K562 (cell line): Measurements from ENCODE around the gene CD46. TPM values are rescaled to one million over a fixed set of nuclear protein-coding genes. Genes with fewer than 3 reads are reported as not detected.

Source experiments
- CREB3L1 ChIP-seq: fragments of 450-650 bp; IDR thresholded peaks from 2 replicates; pipeline ENCODE4 v1.6.1; 2014; ENCODE audit warnings: low read depth, mild to moderate bottlenecking, moderate library complexity, borderline replicate concordance
- CTBP1 ChIP-seq: fragments of 450-650 bp; IDR thresholded peaks from 2 replicates; pipeline ENCODE4 v1.6.1; 2016; ENCODE audit warnings: borderline replicate concordance
- DEAF1 ChIP-seq: fragments of 450-650 bp; formaldehyde crosslinking; IDR thresholded peaks from 2 replicates; pipeline ENCODE4 v1.4.0; 2020; ENCODE audit warnings: mild to moderate bottlenecking, moderate library complexity
- ELF4 ChIP-seq: fragments of 450-650 bp; formaldehyde crosslinking; IDR thresholded peaks from 2 replicates; pipeline ENCODE4 v1.4.0; 2022; ENCODE audit warnings: missing genetic modification characterization
- FOXK2 ChIP-seq, 2 experiments: fragments of 450-650 bp; IDR thresholded peaks in 1 of 2; conservative IDR thresholded peaks in 1 of 2; 2 replicates each; pipeline ENCODE4 v1.6.1; 2016; ENCODE audit warnings: low read depth in 2 of 2, mild to moderate bottlenecking in 1 of 2
- HBP1 ChIP-seq: fragments of 450-650 bp; formaldehyde crosslinking; IDR thresholded peaks from 2 replicates; pipeline ENCODE4 v1.4.0; 2022; ENCODE audit warnings: missing genetic modification characterization
- HDAC1 ChIP-seq, 2 experiments: fragments of 450-650 bp; IDR thresholded peaks; 2 replicates each; pipeline ENCODE4 v1.6.1; 2016 to 2017; ENCODE audit warnings: inconsistent platforms in 1 of 2, mild to moderate bottlenecking in 1 of 2, moderate library complexity in 1 of 2
- HMGXB4 ChIP-seq: sonication (generic); formaldehyde crosslinking; IDR thresholded peaks from 2 replicates; pipeline ENCODE4 v1.8.1; 2023; ENCODE audit warnings: mild to moderate bottlenecking, missing genetic modification reagents
- HNRNPL ChIP-seq: fragments of 200-400 bp; formaldehyde crosslinking; IDR thresholded peaks from 2 replicates; pipeline ENCODE4 v1.6.1; 2017; ENCODE audit warnings: low read depth, mild to moderate bottlenecking, low read length
- MLLT1 ChIP-seq, 2 experiments: fragments of 450-650 bp; IDR thresholded peaks; 2 replicates each; pipeline ENCODE4 v1.6.1; 2016
- MYC ChIP-seq, 2 experiments: fragments of 250-450 bp in 1 of 2; sonication (Bioruptor Pico) in 1 of 2; IDR thresholded peaks; 2 replicates each; pipeline versions ENCODE4 v1.5.1 to v1.6.1; 2012 to 2021; ENCODE audit warnings: low read depth in 2 of 2, borderline replicate concordance in 1 of 2, improper control_type of control experiment in 1 of 2, low read length in 1 of 2, mild to moderate bottlenecking in 1 of 2, moderate library complexity in 1 of 2
- NCOA1 ChIP-seq: fragments of 450-650 bp; IDR thresholded peaks from 2 replicates; pipeline ENCODE4 v1.6.1; 2016; ENCODE audit warnings: low read depth
- TEAD1 ChIP-seq, 2 experiments: fragments of 450-650 bp in 1 of 2; sonication (generic) in 1 of 2; formaldehyde crosslinking; IDR thresholded peaks; 2 replicates each; pipeline versions ENCODE4 v1.4.0 to v1.8.0; 2020 to 2022; ENCODE audit warnings: mild to moderate bottlenecking in 2 of 2, missing genetic modification reagents in 1 of 2
- TOE1 ChIP-seq, 2 experiments: fragments of 450-650 bp in 1 of 2; sonication (generic) in 1 of 2; formaldehyde crosslinking in 1 of 2; IDR thresholded peaks; 2 replicates each; pipeline versions ENCODE4 v1.7.1 to v1.8.0; 2016 to 2022; ENCODE audit warnings: borderline replicate concordance in 2 of 2, mild to moderate bottlenecking in 2 of 2, antibody characterized with exemption in 1 of 2, inconsistent platforms in 1 of 2, low read depth in 1 of 2, missing genetic modification reagents in 1 of 2, moderate library complexity in 1 of 2
- ZNF589 ChIP-seq: fragments of 200-800 bp; sonication (Bioruptor generic); IDR thresholded peaks from 2 replicates; pipeline ENCODE4 v1.6.1; 2016; ENCODE audit warnings: low read depth, missing genetic modification characterization, missing compliant biosample characterization
- polyA plus RNA-seq, 8 experiments: library from polyadenylated mRNA; depleted of rRNA in 4 of 8; stranded (reverse) in 5 of 8; unstranded in 3 of 8; fragments of >200 nt; fragmentation: Nextera tagmentation in 2 of 8; fragmentation: Illumina TruSeq in 1 of 8; extraction: Ambion mirVana in 2 of 8; extraction: Trizol in 1 of 8; gene quantifications; 2 replicates each; pipeline versions ENCODE4 v1.2.1 to v1.2.3, GENCODE V29; 2011 to 2014; ENCODE audit warnings: inconsistent platforms in 1 of 8, missing spikeins in 1 of 8
- total RNA-seq, 7 experiments: library from RNA; depleted of rRNA in 6 of 7; stranded (reverse); fragments of >200 nt in 6 of 7; fragmentation: Illumina TruSeq in 2 of 7; extraction: Trizol in 2 of 7; gene quantifications; 2 replicates each; pipeline versions ENCODE4 v1.2.1 to v1.2.3, GENCODE V29; 2011 to 2021; ENCODE audit warnings: low replicate concordance in 1 of 7

The CD46 gene
- total and polyA plus RNA-seq, 9 of the 15 experiments (the other 6 are each of a cell fraction or from before 2014, with no cell fraction given): 87.9 to 374 (median 156) TPM

DNA sequence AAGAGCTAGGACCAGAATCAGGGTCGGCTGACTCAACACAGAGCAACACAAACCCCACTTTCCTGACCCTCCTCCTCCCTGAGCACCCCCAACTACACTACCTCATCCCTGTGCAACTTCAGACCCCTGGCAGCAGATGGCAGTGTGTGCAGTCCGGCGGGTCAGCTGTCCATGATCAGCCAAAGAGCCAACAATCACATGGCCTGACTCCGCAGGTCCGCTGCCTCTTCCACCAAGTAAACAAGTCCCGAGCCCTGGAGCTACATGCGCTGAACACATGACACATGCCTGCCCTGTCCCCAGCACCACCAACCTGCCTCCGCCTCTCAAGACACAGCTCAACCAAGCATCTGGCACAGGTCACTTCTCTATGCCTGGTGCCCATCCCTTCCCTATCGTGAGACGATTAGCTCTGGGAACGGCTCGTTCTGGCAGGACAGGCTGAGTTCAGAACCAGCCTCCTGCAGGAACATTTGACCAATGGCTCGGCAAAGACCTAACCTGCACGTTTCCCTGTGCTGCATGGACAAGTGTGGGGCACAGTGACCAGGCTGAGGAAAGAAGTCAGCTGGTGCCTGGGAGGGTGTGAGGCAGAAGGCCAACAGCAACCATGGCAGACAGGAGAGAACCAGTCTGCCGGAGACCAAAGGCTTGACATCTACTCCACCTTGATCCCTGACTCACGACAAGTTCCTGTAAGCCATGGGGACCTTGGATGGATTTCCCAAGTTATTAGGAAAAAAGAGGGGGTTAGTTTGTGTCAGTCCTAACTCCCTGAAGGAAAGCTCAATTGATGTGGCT is 60.3 kb downstream of the CD46 start (continued):
- TF ChIP-seq CREB3L1 (peak; percentile 20; the same call in 1 of the 2 replicates), HDAC1 (IDR thresholded peaks at IDR 0.05) (peak in 1 of 2 experiments; percentile 56; a peak in 2 of 4 replicates), FOXK2 (conservative IDR thresholded peaks at IDR 0.05 in 1 of 2, IDR thresholded peaks at IDR 0.05 in 1 of 2; ENCODE audit: low read depth in 2 of 2) (peak; percentile 91 to 96), CTBP1 (peak; percentile 44; the same call in 1 of the 2 replicates), TEAD1 (CRISPR knock-in tag; IDR thresholded peaks at IDR 0.05) (peak in 1 of 2 experiments; percentile 48; a peak in 1 of 4 replicates), ZNF589 (0 out of 2 replicates have a peak, but pooled peaks have one; percentile 24), DEAF1 (CRISPR knock-in tag) (0 out of 2 replicates have a peak, but pooled peaks have one; percentile 37), HNRNPL (no peak), MLLT1 (IDR thresholded peaks at IDR 0.05) (peak in 1 of 2 experiments; percentile 66; a peak in 2 of 4 replicates), MYC (IDR thresholded peaks at IDR 0.05; ENCODE audit: low read depth, low read length) (peak; percentile 52; the same call in 1 of the 2 replicates), MYC (CRISPR knock-in tag; IDR thresholded peaks at IDR 0.05; ENCODE audit: borderline replicate concordance, low read depth) (no peak), ELF4 (peak; percentile 77; the same call in 1 of the 2 replicates), NCOA1 (0 out of 2 replicates have a peak, but pooled peaks have one; percentile 15), HMGXB4 (CRISPR knock-in tag) (0 out of 2 replicates have a peak, but pooled peaks have one; percentile 33), TOE1 (IDR thresholded peaks at IDR 0.05; ENCODE audit: borderline replicate concordance) (peak; percentile 58; the same call in 1 of the 2 replicates), TOE1 (CRISPR knock-in tag; IDR thresholded peaks at IDR 0.05; ENCODE audit: borderline replicate concordance, low read depth) (no peak), HBP1 (CRISPR knock-in tag) (0 out of 2 replicates have a peak, but pooled peaks have one; percentile 37)
